Kidney epithelial cell (primary cell): Measurements from ENCODE around the gene FASTKD3. TPM values are rescaled to one million over a fixed set of nuclear protein-coding genes. Genes with fewer than 3 reads are reported as not detected.

Experiments
- DNase-seq: peaks from one replicate; pipeline ENCODE4 v3.0.0-alpha.2; 2010; ENCODE audit warnings: low read depth
- H3K27me3 ChIP-seq: 2 replicates; pipeline ENCODE4 v1.6.0; 2011; ENCODE audit warnings: low read length; ENCODE audit not compliant: control insufficient read depth, insufficient read depth
- H3K36me3 ChIP-seq: 2 replicates; pipeline ENCODE4 v1.5.1; 2011; ENCODE audit warnings: low read length; ENCODE audit not compliant: control insufficient read depth, insufficient read depth
- H3K4me3 ChIP-seq: 2 replicates; pipeline ENCODE4 v1.5.1; 2011; ENCODE audit warnings: low read depth, mild to moderate bottlenecking, control low read depth, low read length
- total RNA-seq: library from RNA; depleted of rRNA; stranded (reverse); fragments of >200 nt; gene quantifications from 2 replicates; pipeline ENCODE4 v1.2.3, GENCODE V29; 2015
- TF ChIP-seq, protein P1 (sequence below): IDR thresholded peaks from 2 replicates; pipeline ENCODE4 v1.5.1; 2011; ENCODE audit warnings: mild to moderate bottlenecking, moderate library complexity, low read length, control low read depth, inconsistent platforms; ENCODE audit not compliant: insufficient read depth, poor library complexity, severe bottlenecking

FASTKD3 gene
- total RNA-seq, 1 donor from 2014 or later: 17.0 TPM

DNA sequence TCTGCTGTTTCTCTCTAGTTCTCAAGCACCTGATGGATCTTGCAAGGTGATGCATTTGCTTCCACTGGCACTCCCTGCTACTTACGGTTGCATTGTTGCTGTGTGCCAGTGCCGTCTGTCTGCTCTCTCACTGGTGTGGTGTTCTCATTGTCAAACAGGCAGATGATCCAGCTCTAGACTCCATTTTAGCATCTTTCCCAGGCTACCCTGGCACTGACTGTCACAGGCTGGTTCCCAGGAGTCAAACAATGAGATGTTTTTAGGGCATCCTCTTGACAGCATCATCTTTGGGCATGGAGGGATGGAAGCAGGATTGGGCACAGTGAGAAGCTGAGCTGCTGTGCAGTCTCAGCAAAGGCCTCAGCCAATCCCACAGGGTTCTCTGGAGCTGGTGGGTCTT, 13.0 kb upstream of the FASTKD3 start:
- H3K36me3 ChIP-seq: peaks cover 2% of the 10 kb centered on the region
- no peak for DNase-seq

GRCh38 chr5:7881091-7881490, 12.3 kb upstream of the FASTKD3 start:
- Histone ChIP-seq H3K27me3 (no peaks in the 10 kb centered on the region), H3K36me3 (peaks cover 2% of the 10 kb centered on the region), H3K4me3 (no peak overlapping the region)
- DNase-seq: no peak
- TF ChIP-seq, protein P1, sequence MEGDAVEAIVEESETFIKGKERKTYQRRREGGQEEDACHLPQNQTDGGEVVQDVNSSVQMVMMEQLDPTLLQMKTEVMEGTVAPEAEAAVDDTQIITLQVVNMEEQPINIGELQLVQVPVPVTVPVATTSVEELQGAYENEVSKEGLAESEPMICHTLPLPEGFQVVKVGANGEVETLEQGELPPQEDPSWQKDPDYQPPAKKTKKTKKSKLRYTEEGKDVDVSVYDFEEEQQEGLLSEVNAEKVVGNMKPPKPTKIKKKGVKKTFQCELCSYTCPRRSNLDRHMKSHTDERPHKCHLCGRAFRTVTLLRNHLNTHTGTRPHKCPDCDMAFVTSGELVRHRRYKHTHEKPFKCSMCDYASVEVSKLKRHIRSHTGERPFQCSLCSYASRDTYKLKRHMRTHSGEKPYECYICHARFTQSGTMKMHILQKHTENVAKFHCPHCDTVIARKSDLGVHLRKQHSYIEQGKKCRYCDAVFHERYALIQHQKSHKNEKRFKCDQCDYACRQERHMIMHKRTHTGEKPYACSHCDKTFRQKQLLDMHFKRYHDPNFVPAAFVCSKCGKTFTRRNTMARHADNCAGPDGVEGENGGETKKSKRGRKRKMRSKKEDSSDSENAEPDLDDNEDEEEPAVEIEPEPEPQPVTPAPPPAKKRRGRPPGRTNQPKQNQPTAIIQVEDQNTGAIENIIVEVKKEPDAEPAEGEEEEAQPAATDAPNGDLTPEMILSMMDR: no peak

More for the DNA sequence above, 13.0 kb upstream of the FASTKD3 start:
- Histone ChIP-seq H3K27me3 (no peaks in the 10 kb centered on the region), H3K4me3 (no peak overlapping the region)
- TF ChIP-seq, protein P1: no peak

DNA sequence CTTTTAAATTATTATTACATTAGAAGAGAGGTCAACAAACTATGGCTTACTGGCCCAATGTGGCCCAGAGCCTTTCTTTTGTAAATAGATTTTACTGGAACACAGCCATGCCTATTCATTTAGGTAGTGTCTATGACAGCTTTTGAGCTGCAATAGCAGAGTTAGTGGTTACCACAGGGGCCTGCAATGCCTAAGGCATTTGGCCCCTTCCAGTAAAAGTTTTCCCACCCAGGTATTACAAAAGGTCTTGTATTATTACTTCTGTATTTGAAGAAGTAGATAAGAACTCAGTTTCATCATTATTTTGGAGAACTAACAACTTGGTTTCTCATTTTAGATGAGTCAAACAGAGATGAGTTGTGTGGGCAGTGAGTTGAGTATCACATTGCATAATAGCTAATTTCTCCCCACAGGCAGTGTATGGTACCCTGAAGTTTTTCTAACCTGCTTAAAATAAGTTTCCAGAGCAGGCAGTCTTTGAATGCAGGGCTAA, 9.6 kb upstream of the FASTKD3 start:
- Histone ChIP-seq H3K27me3 (no peaks in the 10 kb centered on the region), H3K4me3 (no peak overlapping the region), H3K36me3 (peaks cover 1% of the 10 kb centered on the region)
- TF ChIP-seq, protein P1: no peak
- peak; percentile 23 for DNase-seq

- Histone ChIP-seq H3K4me3 (no peak overlapping the region), H3K36me3 (peaks cover 1% of the 10 kb centered on the region), H3K27me3 (no peaks in the 10 kb centered on the region)
- TF ChIP-seq, protein P1: no peak
- peak; percentile 21 for DNase-seq
Measured at GRCh38 chr5:7877851-7878250, 9.0 kb upstream of the FASTKD3 start.

- H3K27me3 ChIP-seq: no peaks in the 10 kb centered on the region
- DNase-seq: peak; percentile 26
- H3K36me3 ChIP-seq: no peaks in the 10 kb centered on the region
- TF ChIP-seq, protein P1: no peak
- H3K4me3 ChIP-seq: no peak overlapping the region
Measured at GRCh38 chr5:7876867-7877266, 8.0 kb upstream of the FASTKD3 start.

- DNase-seq: no peak
- H3K27me3 ChIP-seq: no peaks in the 10 kb centered on the region
- no peak overlapping the region for H3K4me3 ChIP-seq
- no peaks in the 10 kb centered on the region for H3K36me3 ChIP-seq
- TF ChIP-seq, protein P1: no peak
Measured at GRCh38 chr5:7875151-7875550, 6.3 kb upstream of the FASTKD3 start.
